MM.1S (cell line): ENCODE measurements around the gene PTPRN2.

Experiments
- DNase-seq: peaks from one replicate; pipeline ENCODE4 v3.0.0-alpha.2; 2015
- H2AFZ ChIP-seq: fragments of 300-600 bp; sonication (generic); 2 replicates; pipeline ENCODE4 v1.6.0; 2016; ENCODE audit warnings: antibody characterized with exemption, low read length
- H3F3A ChIP-seq: fragments of 300-600 bp; sonication (generic); 2 replicates; pipeline ENCODE4 v1.6.1; 2016; ENCODE audit warnings: mild to moderate bottlenecking, antibody characterized with exemption, low read length, moderate library complexity, mixed read lengths; ENCODE audit not compliant: insufficient read depth
- H3K27ac ChIP-seq: fragments of 300-600 bp; sonication (generic); 2 replicates; pipeline ENCODE4 v1.5.1; 2016; ENCODE audit warnings: mild to moderate bottlenecking, low read length
- H3K27me3 ChIP-seq: fragments of 300-600 bp; sonication (generic); replicated peaks from 2 replicates; pipeline ENCODE4 v1.6.0; 2016; ENCODE audit warnings: low read length; ENCODE audit not compliant: insufficient read depth
- H3K36me3 ChIP-seq: fragments of 300-600 bp; sonication (generic); replicated peaks from 2 replicates; pipeline ENCODE4 v1.6.1; 2016; ENCODE audit warnings: mild to moderate bottlenecking, low read length, mixed read lengths; ENCODE audit not compliant: insufficient read depth
- H3K4me1 ChIP-seq: fragments of 300-600 bp; sonication (generic); 2 replicates; pipeline ENCODE4 v1.6.1; 2016; ENCODE audit warnings: low read length, mixed read lengths
- H3K4me2 ChIP-seq: fragments of 300-600 bp; sonication (generic); 2 replicates; pipeline ENCODE4 v1.6.0; 2016; ENCODE audit warnings: low read depth, low read length
- H3K4me3 ChIP-seq: fragments of 300-600 bp; sonication (generic); 2 replicates; pipeline ENCODE4 v1.5.1; 2016; ENCODE audit warnings: low read length, mixed read lengths
- H3K79me2 ChIP-seq: fragments of 300-600 bp; sonication (generic); 2 replicates; pipeline ENCODE4 v1.6.1; 2016; ENCODE audit warnings: mixed run types, low read length, mixed read lengths
- H3K9ac ChIP-seq: fragments of 300-600 bp; sonication (generic); 2 replicates; pipeline ENCODE4 v1.6.1; 2016; ENCODE audit warnings: low read length, mixed read lengths
- H3K9me2 ChIP-seq: fragments of 300-600 bp; sonication (generic); replicated peaks from 2 replicates; pipeline ENCODE4 v1.6.1; 2016; ENCODE audit warnings: mild to moderate bottlenecking, low read length, mixed read lengths; ENCODE audit not compliant: insufficient read depth
- H3K9me3 ChIP-seq: fragments of 300-600 bp; sonication (generic); replicated peaks from 2 replicates; pipeline ENCODE4 v1.6.1; 2016; ENCODE audit warnings: mild to moderate bottlenecking, low read length, mixed read lengths; ENCODE audit not compliant: insufficient read depth
- H4K20me1 ChIP-seq: fragments of 300-600 bp; sonication (generic); 2 replicates; pipeline ENCODE4 v1.6.1; 2016; ENCODE audit warnings: mild to moderate bottlenecking, low read length, moderate library complexity, mixed read lengths; ENCODE audit not compliant: insufficient read depth
- CTCF ChIP-seq: fragments of 300-600 bp; sonication (generic); IDR thresholded peaks from 2 replicates; pipeline ENCODE4 v1.5.1; 2016; ENCODE audit warnings: antibody characterized with exemption, low read length, mixed read lengths
- EZH2 ChIP-seq: fragments of 300-600 bp; sonication (generic); optimal IDR thresholded peaks from 2 replicates; pipeline ENCODE3; 2017; ENCODE audit warnings: low read depth, mild to moderate bottlenecking, antibody characterized with exemption, low read length, mixed read lengths
- EZH2phosphoT487 ChIP-seq: fragments of 300-600 bp; sonication (generic); IDR thresholded peaks from 2 replicates; pipeline ENCODE4 v1.6.1; 2018; ENCODE audit warnings: antibody characterized with exemption, low read length

Gene PTPRN2

GRCh38 chr7:158166386-158167340 is 421.0 kb downstream of the PTPRN2 start:
- no peak overlapping the region for H2AFZ ChIP-seq
- H3K4me1 ChIP-seq, result no peaks in the 10 kb centered on the region
- H3K9me3 ChIP-seq, result no peaks in the 10 kb centered on the region
- no peaks in the 10 kb centered on the region for H3K79me2 ChIP-seq
- H3K27me3 ChIP-seq, result peaks cover 71% of the 10 kb centered on the region
- no peak overlapping the region for H3K9ac ChIP-seq
- H4K20me1 ChIP-seq, result no peaks in the 10 kb centered on the region
- no peak overlapping the region for H3K27ac ChIP-seq
- TF ChIP-seq EZH2phosphoT487 (no peak), EZH2 (no peak), CTCF (no peak)
- no peak overlapping the region for H3K4me3 ChIP-seq
- H3F3A ChIP-seq, result no peaks in the 10 kb centered on the region
- no peaks in the 10 kb centered on the region for H3K36me3 ChIP-seq
- no peaks in the 10 kb centered on the region for H3K9me2 ChIP-seq
- no peak overlapping the region for H3K4me2 ChIP-seq
- no peak for DNase-seq

GRCh38 chr7:158165711-158166110 is 421.9 kb downstream of the PTPRN2 start:
- H3K9me3 ChIP-seq, result no peaks in the 10 kb centered on the region
- no peak overlapping the region for H3K4me3 ChIP-seq
- no peaks in the 10 kb centered on the region for H3K9me2 ChIP-seq
- H2AFZ ChIP-seq, result no peak overlapping the region
- H3K27ac ChIP-seq, result no peak overlapping the region
- no peaks in the 10 kb centered on the region for H3K79me2 ChIP-seq
- H3K4me1 ChIP-seq, result no peaks in the 10 kb centered on the region
- no peaks in the 10 kb centered on the region for H4K20me1 ChIP-seq
- H3K9ac ChIP-seq, result no peak overlapping the region
- H3K4me2 ChIP-seq, result no peak overlapping the region
- DNase-seq, result no peak
- no peaks in the 10 kb centered on the region for H3K36me3 ChIP-seq
- peaks cover 73% of the 10 kb centered on the region for H3K27me3 ChIP-seq
- TF ChIP-seq EZH2, result no peak
- no peak for TF ChIP-seq EZH2phosphoT487
- TF ChIP-seq CTCF, result no peak
- no peaks in the 10 kb centered on the region for H3F3A ChIP-seq

- Histone ChIP-seq H3K9ac (no peak overlapping the region), H4K20me1 (no peaks in the 10 kb centered on the region), H3K4me3 (no peak overlapping the region), H3K79me2 (no peaks in the 10 kb centered on the region), H3K27me3 (peaks cover 84% of the 10 kb centered on the region), H3F3A (no peaks in the 10 kb centered on the region), H3K4me2 (no peak overlapping the region), H3K9me3 (no peaks in the 10 kb centered on the region), H3K4me1 (no peaks in the 10 kb centered on the region), H2AFZ (no peak overlapping the region), H3K36me3 (no peaks in the 10 kb centered on the region), H3K27ac (no peak overlapping the region), H3K9me2 (no peaks in the 10 kb centered on the region)
- TF ChIP-seq EZH2phosphoT487 (no peak), EZH2 (no peak), CTCF (no peak)
- no peak for DNase-seq
Measured at GRCh38 chr7:158164101-158165095, 423.2 kb downstream of the PTPRN2 start.
